Measurements from ENCODE around the gene SRSF4.
"Not testable (repeated sequence)": the region's sequence is repeated elsewhere in the genome, so short reads cannot be mapped to it uniquely, and the experiment has no call there.

Gene SRSF4

DNA sequence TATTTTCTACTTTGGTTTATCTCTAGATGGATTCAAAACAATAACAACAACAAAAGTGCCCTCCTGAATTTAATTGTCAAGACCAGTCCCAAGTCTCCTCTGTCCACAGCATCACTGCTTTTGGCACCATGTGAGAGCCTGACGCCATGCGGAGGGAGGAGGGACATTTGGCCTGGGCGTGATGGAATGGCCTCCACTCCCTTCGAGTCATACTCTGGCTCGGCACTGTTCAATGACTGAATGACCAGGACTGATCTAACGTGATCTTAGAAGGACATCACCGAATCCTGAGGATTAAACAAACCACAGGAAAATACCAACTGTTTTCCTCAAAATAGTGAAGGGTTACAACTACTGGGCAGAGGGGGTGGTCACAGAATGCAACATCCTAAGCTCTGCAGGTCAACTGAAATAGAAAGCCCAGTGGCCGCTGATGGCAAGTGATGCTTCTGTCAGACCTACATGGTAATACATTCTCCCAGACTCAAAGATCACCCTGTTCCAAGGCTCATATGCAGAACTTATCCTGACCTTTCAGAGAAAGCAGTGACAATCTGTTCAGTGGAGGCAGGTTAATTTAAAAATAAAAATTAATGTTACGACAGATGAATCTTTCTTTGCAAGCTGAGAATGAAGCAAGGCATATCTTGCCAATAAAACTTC lies 19.1 kb downstream of the SRSF4 start:
- DNase-seq = no peak

DNA sequence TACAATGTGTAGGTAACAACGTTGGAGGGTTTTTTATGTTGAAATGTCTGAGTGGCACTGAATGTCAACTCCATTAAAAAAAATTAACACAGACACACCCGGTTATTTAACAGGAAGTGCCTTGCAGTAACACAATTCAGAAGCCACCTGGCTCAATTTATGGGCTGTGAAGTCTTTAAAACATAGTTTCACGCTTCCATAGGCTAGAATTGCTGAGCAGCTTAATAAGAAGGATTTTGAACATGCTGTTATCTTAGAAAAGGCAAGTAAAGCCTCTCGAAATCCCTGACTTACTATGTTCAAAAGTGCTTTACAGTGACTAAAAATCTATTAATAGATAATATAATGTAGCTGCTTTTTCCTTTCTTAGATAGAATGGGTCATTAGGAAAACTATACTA lies 19.7 kb downstream of the SRSF4 start:
- DNase-seq = no peak

DNA sequence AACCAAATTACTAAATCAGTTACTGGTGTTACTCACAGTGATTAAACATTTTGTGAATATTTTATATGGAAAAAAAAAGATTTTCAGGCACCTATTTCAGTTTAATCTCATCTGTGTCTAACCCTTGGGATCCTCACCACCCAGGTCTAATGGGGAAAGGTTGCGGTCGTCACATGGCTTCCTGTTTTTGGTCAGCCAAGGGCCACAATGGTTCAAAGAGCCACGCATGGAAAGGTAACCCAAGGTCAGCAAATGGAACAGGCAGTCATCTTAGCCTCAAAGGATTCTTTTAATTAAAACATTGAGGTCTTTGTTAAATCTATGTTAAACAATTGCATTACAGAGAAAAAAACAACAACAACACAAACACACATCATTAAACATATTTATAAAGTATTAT lies 21.9 kb downstream of the SRSF4 start:
- no peak for DNase-seq

DNA sequence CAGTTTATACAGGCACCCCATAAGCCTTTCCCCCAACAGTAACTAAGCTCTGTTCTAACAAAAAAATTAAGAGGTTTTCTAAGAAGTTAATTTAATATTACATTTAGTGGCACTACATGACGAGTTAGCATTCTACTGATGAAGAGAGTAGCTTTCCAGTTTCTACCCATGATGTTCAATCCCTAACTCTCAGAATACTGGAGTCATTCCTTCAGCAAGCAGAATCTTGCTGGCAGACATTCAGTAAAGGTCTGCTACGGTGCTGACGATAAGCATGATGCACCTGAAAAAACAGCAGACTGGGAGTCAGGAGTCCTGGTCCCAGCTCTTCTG lies 24.5 kb downstream of the SRSF4 start:
- no peak for DNase-seq

DNA sequence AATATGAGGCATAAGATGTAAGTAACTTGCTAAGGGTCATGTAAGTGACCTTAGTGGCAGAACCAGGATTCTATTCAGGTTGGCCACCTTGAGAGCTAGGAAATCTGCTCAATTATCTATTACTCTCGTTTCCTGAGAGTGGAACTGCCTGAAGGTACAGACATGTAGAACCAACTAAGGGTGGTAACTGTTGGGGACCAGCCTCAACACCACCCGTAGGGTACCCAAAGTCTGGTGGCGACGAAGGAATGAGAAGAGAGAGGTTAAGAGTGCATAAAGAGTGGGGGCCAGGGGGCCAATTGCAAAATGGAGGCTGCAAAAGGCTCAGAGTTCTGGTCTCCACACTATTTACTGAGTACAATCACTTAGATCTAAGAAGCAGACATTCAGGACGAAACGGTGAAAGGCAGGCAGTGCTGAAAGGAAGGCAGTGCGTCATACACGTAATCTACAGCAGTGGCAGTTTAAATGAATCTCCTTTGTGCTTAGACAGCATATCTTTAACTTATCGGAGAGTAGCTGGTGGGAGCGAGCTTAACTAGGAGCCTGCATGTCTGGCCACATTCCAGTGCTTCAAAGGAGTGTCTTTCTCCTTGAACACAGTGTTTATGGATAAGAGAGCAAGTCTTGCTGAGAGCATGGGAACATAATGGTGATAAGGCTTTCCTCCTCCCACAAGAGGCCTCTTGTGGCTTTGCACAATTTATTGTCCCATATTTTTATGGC lies 25.0 kb downstream of the SRSF4 start:
- DNase-seq = no peak

DNA sequence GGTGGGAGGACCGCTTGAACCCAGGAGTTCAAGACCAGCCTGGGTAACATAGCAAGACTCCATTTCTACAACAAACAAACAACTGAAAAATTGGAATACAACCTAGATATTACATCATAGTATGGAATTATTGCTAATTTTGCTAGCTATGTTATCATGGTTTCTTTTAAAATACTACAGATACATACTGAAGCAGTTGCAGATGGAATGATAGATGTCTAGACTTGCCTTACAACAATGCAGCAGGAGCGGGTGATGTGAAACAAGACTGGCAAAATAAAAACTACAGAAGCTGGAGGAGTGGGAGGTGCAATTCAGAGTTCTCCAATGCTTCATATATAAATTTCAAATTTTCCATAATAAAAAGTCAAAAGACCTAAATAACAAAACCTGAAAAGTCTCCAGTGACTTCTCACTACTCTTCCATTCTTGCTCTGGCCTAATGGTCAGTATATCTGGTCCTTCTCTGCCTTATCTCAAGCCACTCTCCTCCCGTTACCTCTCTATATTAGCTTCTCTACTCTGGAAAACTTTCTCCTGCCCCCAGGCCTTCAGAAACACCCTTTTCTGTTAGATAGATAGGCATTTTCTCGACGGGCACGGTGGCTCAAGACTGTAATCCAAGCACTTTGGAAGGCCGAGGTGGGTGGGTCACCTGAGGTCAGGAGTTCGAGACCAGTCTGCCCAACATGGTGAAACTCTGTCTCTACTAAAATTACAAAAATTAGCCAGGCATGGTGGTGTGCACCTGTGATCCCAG lies 29.5 kb downstream of the SRSF4 start:
- no peak for DNase-seq

DNA sequence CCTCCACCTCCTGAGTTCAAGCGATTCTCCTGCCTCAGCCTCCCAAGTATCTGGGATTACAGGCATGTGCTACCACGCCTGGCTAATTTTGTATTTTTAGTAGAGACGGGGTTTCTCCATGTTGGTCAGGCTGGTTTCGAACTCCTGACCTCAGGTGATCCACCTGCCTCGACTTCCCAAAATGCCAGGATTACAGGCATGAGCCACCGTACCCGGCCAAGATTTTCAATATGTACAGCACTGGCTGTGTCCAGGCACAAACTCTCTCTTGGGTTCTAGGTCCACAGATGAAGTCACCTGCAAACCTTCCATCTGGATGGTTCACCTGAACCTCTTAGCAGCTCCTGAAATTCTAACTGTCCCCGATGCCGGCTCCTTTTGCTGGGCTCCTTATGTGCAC lies 31.4 kb downstream of the SRSF4 start:
- DNase-seq = not testable (repeated sequence)

DNA sequence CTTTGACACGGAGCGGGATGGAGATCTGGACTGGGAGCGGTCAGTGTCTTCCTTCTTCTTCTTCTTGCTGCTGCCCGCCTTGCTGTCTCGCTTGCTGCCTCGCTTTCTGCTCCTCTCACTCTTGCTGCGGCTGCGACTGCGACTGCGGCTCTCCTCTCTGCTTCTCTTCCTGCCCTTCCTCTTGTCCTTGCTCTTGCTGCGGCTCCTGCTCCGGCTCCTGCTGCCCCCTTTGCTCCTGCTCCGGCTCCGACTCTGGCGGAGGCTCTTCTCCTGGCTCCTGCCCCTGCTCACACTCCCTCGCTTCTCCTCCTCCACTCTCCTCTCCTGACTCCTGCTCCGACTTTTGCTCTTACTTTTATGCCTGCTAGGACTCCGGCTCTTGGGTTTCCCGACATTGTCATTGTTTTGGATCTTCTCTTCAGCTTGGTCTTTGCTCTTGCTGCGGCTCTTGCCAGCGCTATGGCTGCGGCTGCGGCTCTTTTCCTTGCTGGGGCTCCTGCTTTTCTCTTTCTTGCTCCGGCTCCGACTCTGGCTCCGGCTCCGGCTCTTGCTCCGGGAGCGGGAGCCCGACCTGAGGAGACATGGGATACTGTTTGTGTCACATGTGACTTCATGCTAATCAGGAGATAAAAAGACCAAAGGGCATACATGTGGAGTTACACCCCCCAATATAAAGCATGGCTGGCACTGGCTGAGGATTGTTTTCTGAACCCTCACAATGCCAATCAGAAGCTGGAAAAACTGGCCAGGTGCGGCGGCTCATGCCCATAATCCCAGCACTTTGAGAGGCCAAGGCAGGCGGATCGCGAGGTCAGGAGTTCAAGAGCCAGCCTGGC lies 32.8 kb downstream of the SRSF4 start:
- DNase-seq = no peak

DNA sequence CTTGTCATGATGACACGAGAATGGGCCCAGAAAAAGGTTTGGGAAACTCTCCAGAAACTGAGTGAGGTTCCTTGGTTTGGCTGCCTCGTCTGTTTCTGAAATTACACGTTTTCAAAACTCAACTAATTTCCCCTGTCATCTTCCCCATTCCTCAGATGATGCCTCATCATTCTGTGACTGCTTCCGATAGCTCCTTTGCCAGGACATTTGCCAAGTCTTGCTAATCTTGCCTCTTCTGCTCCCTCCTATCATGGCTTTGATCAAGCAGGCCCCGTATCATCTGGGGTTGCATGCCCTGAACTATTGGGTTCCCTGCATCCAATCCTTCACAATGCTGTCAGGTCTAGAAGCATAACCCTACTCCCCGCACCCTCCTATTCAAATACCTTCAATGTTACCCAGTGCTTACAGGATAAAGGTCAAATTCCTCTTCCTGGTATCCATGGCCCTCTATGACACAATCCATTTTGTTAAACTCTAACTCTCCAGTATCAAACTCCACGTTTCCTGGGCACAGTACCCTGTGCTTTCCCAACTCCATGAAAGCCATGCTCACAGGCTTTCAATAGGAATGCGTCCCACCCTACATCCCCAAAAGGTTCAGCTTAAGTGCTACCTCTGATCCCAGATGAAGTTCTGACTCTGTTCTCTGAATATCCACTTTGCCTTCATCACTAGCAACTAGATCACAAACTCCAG lies 35.8 kb downstream of the SRSF4 start:
- DNase-seq = no peak

DNA sequence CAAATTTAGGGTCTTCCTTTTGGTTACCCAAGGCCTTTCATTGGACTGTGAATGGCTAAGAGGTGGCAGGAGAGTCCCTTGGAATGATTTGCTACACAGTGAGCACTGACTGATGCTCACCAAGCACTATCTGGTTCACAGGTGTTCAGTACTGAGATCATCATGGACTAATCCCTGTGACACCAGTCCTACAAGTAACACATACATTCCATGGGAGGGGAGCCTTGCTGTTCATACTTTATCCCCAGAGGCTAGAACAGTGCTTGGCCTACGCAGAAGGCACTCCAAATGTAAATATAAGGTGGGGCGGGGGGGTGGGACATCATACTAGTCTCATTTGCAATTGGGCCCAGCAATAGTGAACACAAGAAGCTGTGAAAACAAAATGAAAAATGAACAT lies 37.5 kb downstream of the SRSF4 start:
- no peak for DNase-seq

DNA sequence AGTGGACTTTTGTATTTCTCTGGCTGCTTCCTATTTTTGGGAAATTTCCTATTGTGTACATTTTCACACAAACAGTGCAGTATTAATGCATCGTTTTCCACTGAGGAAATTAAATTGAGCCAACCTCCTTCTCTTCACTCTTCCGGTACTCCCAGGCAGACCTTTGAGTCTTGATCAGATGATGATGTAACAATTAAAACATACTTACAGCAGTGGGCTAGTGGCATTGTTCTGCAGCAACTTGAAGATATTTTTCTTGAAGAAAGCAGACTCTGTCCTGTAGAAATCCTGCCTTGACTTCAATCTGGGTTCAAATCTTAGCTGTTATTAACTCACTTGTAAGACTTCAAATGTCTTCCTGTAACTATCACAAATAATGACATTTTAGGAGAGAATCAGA lies 39.0 kb downstream of the SRSF4 start:
- no peak for DNase-seq

DNA sequence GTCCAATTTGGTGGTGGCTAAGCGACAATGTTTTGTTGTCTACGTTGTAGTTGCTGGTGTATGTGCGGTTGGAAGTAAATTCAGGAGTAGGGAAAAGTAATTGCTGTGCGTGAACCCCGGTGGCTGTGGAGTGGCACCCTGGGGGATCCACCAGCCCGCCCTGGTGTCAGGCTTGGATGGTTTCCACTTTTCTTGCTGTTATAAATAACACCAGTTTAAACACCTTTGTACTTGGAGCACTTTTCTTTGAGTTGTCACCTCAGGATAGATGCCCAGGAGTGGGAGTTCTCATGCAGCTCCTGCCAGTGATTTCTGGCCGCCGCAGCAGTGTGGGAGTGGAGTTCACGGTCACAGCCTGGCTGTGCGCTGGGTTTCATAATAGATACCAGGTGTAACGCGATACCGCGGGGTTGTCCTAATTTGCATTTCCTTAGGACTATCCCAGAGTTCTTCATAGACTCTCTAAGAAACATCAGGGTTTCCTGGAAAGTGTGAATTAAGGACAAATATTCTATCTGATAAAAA lies 45.2 kb downstream of the SRSF4 start:
- DNase-seq = no peak

DNA sequence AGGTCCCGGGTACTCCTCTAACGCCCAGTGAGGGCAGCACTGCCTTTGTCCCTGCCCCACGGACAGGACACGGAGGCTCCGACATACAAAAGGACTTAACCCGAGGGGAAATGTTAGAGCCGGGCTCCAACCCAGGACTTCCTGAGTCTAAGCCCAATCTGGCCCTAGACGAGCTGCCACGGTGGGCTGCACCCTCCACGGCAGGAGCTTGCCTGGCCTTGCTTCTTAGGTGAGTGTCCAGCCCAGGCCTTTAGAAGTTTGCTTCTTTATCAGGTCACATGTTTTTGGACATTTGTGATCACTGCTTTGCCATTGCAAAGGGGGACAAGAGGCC lies 47.0 kb downstream of the SRSF4 start:
- DNase-seq = no peak

DNA sequence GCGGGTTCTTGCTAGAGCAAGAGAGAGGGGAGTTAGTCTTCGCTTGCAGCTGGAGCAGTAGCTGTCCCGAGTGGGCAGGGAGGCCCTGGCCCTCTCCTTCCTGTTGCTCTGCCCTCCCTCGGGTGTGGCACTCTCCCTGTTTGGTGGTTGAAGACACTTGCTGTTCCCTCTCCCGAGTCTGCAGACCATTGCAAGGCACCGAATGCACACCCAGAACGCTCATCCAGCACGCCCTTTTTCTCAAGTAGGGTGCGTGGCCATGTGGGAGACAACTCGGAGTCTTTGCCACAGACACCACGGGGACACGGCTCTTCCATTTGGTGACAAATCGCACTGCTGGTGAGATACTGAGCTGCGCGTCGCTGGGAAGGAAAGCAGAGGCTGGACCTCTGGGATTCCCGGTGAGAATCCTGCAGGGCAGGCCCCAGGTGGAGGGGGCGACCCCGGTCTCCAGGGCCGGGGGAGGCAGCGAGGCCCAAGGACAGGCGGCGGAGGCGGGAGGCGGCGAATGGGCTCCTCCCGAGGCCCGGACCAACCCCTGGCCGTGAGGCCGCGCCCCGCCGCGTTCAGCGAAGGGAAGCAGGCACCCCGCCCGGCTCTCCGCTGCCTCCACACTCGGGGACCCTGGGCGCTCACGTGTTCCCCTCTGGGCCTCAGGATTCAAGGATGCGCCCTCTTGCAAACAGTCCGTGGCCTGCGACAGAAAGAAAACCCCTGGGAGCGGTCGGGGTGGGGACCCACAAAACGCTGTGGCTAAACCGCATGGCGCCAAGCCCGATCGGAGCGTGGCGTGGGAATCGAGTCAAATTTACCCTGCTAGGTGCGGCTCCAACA lies 47.6 kb downstream of the SRSF4 start:
- DNase-seq = no peak

DNA sequence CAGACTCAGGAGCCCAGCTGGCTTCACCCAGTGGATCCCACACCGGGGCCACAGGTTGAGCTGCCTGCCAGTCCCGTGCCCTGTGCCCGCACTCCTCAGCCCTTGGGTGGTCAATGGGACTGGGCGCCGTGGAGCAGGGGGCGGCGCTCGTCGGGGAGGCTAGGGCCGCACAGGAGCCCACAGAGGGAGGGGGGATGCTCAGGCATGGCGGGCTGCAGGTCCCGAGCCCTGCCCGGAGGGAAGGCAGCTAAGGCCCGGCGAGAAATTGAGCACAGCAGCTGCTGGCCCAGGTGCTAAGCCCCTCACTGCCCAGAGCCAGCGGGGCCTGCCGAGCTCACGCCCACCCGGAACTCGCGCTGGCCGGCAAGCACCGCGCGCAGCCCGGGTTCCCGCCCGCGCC lies 50.6 kb downstream of the SRSF4 start:
- DNase-seq = not testable (repeated sequence)

DNA sequence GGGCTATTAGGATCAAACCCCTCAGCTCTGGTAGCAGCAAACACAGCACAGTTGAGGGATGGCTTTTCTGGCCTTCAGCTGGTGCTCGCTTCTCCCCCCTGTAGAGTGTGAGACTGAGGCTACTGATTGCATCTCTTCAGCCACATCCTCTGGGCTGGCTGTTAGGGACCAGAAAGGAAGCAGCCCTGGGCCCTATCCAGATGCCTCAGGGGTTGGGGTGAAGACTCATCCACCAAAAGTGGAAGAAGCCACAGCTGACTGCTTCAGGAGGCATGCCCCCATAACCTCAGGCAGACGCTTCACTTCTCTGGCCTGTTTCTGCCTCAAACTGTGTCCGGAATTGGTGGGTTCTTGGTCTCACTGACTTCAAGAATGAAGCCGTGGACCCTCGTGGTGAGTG lies 51.8 kb downstream of the SRSF4 start:
- no peak for DNase-seq

DNA sequence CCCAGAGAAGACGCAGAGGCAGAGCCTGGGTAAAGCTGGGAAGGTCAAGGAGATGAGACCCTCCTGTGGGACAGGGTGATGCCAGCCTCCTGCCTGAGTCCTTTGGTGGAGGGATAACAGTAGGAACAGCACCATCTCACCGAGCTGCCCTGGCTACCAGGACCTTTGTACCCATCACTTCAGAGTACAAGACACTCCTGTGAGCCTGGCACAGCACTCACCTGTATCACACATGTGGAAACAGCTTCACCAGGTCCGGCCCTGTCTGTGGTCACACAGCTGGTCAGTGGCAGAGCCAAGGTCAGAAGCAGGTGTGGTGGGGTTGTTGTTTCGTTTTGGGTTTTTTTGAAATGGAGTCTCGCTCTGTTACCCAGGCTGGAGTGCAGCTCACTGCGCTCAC lies 53.0 kb downstream of the SRSF4 start:
- no peak for DNase-seq

DNA sequence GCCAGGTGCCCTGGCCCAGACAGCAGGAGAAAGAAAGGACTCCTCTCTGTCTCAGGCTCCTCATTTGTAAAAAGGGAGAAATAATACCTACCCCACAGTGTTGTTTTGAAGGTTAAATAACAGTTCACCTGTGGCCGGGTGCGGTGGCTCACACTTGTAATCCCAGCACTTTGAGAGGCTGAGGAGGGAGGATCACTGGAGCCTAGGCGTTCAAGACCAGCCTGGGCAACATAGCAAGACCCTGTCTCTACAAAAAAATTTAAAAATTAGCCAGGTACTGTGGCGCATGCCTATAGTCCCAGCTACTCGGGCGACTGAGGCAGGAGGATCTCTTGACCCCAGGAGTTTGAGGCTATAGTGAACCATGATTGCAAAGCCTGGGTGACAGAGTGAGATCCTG lies 55.5 kb downstream of the SRSF4 start:
- DNase-seq = no peak

DNA sequence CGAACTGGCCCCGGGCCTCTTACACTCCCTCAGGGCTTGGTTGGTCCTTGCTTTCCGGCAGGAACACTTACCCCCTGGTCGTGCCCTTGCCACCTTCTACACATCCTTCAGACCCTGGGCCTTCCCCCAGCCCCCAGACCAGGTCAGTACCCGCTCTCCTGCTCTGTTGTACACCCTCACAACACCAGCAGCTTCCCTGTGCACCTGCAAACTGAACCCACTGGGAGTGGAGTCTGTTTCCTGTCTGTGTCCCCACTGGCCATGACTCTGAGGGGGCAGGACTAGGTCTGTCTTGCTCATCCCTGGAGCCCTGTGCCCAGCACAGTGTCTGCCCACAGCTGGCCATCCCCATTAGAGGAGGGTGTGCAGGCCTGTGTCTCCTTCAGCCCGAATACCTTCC lies 55.9 kb downstream of the SRSF4 start:
- DNase-seq = no peak

DNA sequence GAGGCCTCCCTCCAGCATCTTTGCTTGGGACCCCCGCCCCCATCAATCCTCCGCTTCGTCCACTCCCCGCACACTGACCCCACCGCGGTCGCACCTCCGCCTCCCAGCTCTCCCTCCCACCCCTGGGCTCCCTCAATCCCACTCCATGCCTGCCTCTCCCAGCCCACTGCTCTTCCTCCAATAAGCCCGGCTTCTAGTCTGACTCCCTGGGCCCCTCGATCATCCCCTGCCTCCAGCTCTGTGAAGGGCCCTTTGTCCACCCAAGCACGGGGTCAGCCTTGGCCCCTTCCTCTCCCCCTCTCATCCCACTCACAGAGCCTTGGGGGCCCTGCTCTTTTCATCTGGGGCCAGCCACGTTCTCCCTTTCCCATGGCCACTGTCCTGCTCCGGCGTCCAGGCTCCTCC lies 56.5 kb downstream of the SRSF4 start:
- DNase-seq = no peak

DNA sequence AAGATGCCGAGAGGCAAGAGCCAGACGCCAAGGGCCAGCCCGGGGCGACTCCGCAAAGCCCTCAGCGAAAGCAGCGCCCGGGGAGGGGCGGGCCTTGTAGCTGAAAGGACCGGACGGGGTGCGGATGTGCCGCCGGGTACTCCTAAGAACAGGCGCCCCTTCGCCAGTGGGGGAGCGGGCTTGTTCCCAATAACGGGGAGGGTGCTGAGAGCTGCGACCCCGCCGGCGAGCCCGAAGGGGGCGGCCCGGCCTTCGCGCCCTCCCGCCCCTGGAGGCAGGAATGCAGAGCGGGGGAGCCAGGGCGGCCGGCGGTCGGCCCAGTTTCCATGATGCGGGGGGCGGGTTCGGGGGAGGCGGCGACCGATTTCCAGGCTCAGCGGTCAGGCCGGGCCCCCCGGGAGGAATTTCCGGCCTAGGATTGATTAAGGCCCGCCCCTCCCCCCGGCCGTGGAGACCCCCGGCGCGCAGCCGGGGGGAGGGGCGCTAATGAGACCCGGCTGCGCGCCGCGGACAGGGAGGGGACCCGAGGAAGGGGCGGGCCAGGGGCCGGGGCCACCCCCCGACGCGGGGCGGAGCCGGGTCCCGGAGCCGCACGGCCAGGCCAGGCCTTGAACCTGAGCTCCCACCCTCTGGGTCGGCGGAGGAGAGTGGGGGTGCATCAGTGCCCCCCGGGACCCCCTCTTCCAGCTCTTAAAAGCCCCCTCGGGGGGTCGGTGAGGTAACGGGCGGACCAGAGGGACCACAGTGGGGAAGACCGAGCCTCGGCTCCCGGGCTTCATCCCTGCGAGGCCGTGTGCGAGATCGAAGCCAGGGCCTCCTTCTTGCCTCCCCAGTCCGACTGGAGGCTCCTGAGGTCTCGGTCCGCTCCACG lies 57.1 kb downstream of the SRSF4 start:
- no peak for DNase-seq
